GM23248 (cell line): ENCODE results near the gene LMF1. TPM values are rescaled to one million over a fixed set of nuclear protein-coding genes. Genes with fewer than 3 reads are reported as not detected.

Experiments
- DNase-seq: peaks from one replicate; pipeline ENCODE4 v3.0.0-alpha.2; 2015
- H2AFZ ChIP-seq: fragments of 200-600 bp; sonication (generic); 2 replicates; pipeline ENCODE4 v1.6.1; 2016; ENCODE audit warnings: antibody characterized with exemption
- H3F3A ChIP-seq: fragments of 200-600 bp; sonication (generic); 2 replicates; pipeline ENCODE4 v1.6.1; 2016; ENCODE audit warnings: mild to moderate bottlenecking, antibody characterized with exemption, mixed run types; ENCODE audit not compliant: insufficient read depth
- H3K27ac ChIP-seq: fragments of 200-600 bp; sonication (generic); 2 replicates; pipeline ENCODE4 v1.5.1; 2016; ENCODE audit warnings: mild to moderate bottlenecking
- H3K27me3 ChIP-seq: fragments of 200-600 bp; sonication (generic); replicated peaks from 2 replicates; pipeline ENCODE4 v1.6.1; 2016; ENCODE audit warnings: mild to moderate bottlenecking; ENCODE audit not compliant: insufficient read depth
- H3K36me3 ChIP-seq: fragments of 200-600 bp; sonication (generic); 2 replicates; pipeline ENCODE4 v1.6.1; 2016; ENCODE audit warnings: low read depth, mild to moderate bottlenecking
- H3K4me1 ChIP-seq: fragments of 200-600 bp; sonication (generic); 2 replicates; pipeline ENCODE4 v1.6.1; 2016; ENCODE audit warnings: mild to moderate bottlenecking; ENCODE audit not compliant: insufficient read depth
- H3K4me2 ChIP-seq: fragments of 200-600 bp; sonication (generic); one replicate; pipeline ENCODE4 v1.6.1; 2016; ENCODE audit warnings: mild to moderate bottlenecking; ENCODE audit not compliant: unreplicated experiment
- H3K4me3 ChIP-seq: fragments of 200-600 bp; sonication (generic); 2 replicates; pipeline ENCODE4 v1.5.1; 2016; ENCODE audit warnings: mild to moderate bottlenecking
- H3K79me2 ChIP-seq: fragments of 200-600 bp; sonication (generic); 2 replicates; pipeline ENCODE4 v1.6.1; 2016; ENCODE audit warnings: mild to moderate bottlenecking; ENCODE audit not compliant: insufficient read depth
- H3K9ac ChIP-seq: fragments of 200-600 bp; sonication (generic); 2 replicates; pipeline ENCODE4 v1.6.1; 2016; ENCODE audit warnings: mild to moderate bottlenecking
- H3K9me2 ChIP-seq: fragments of 200-600 bp; sonication (generic); 2 replicates; pipeline ENCODE4 v1.6.1; 2016; ENCODE audit warnings: mixed run types, mild to moderate bottlenecking, moderate library complexity; ENCODE audit not compliant: insufficient read depth
- H3K9me3 ChIP-seq: fragments of 200-600 bp; sonication (generic); one replicate; pipeline ENCODE4 v1.6.1; 2017; ENCODE audit warnings: low read depth
- H4K20me1 ChIP-seq: fragments of 200-600 bp; sonication (generic); 2 replicates; pipeline ENCODE4 v1.6.0; 2016; ENCODE audit not compliant: insufficient read depth
- EZH2 ChIP-seq: fragments of 200-600 bp; sonication (generic); IDR thresholded peaks from 2 replicates; pipeline ENCODE4 v1.6.1; 2018; ENCODE audit warnings: antibody characterized with exemption, mild to moderate bottlenecking; ENCODE audit not compliant: insufficient read depth, poor library complexity, severe bottlenecking
- EZH2phosphoT487 ChIP-seq: fragments of 200-600 bp; sonication (generic); IDR thresholded peaks from 2 replicates; pipeline ENCODE4 v1.6.1; 2018; ENCODE audit warnings: antibody characterized with exemption, moderate library complexity, mild to moderate bottlenecking, low read depth; ENCODE audit not compliant: insufficient read depth
- WGBS, 2 experiments: methylation state at CpG; one replicate each; pipeline ENCODE4 v1.1.6; 2015 to 2017; ENCODE audit warnings: low lambda C conversion rate in 2 of 2, low coverage in 1 of 2; ENCODE audit errors: missing lambda C conversion rate in 2 of 2; 5-methylcytosine and 5-hydroxymethylcytosine counted together
- in situ Hi-C: fragments of 300-500 bp; cut with MboI; formaldehyde crosslinking; loops from 2 replicates; pipeline ENCODE4 v1.15.0; 2020
- polyA plus RNA-seq: library from polyadenylated mRNA; unstranded; fragments of >200 nt; fragmentation: Nextera tagmentation; extraction: Ambion mirVana; gene quantifications from 2 replicates; pipeline ENCODE4 v1.2.1, GENCODE V29; 2016
- total RNA-seq: library from RNA; depleted of rRNA; stranded (reverse); fragments of >200 nt; shearing (Covaris generic); gene quantifications from 2 replicates; pipeline ENCODE4 v1.2.3, GENCODE V29; 2014

Gene LMF1
- total and polyA plus RNA-seq, 2 experiments from 2014 or later = 23.1 to 53.0 TPM

GRCh38 chr16:974001-974601 lies 3.3 kb upstream of the LMF1 start:
- no peaks in the 10 kb centered on the region for H3K9me3 ChIP-seq
- no peak overlapping the region for H3K9ac ChIP-seq
- H3K27ac ChIP-seq = no peak overlapping the region
- no peak overlapping the region for H2AFZ ChIP-seq
- H3K4me1 ChIP-seq = no peaks in the 10 kb centered on the region
- H4K20me1 ChIP-seq = no peaks in the 10 kb centered on the region
- no peak overlapping the region for H3K4me3 ChIP-seq
- in situ Hi-C loops = no loop called here
- H3F3A ChIP-seq = no peaks in the 10 kb centered on the region
- H3K4me2 ChIP-seq = no peak overlapping the region
- peaks cover 8% of the 10 kb centered on the region; the same call in 1 of the 2 replicates for H3K79me2 ChIP-seq
- H3K36me3 ChIP-seq = no peaks in the 10 kb centered on the region
- DNase-seq = no peak
- TF ChIP-seq EZH2phosphoT487 (no peak), EZH2 (no peak)
- H3K9me2 ChIP-seq = no peaks in the 10 kb centered on the region
- no peaks in the 10 kb centered on the region for H3K27me3 ChIP-seq
- 77 to 82% methylated on average over 18 to 21 of the region's 21 CpGs for WGBS, 2 experiments

- Histone ChIP-seq H3K36me3 (no peaks in the 10 kb centered on the region), H3K4me2 (no peak overlapping the region), H3F3A (no peaks in the 10 kb centered on the region), H3K4me3 (no peak overlapping the region), H2AFZ (no peak overlapping the region), H4K20me1 (no peaks in the 10 kb centered on the region), H3K27me3 (no peaks in the 10 kb centered on the region), H3K79me2 (peaks cover 8% of the 10 kb centered on the region; the same call in 1 of the 2 replicates), H3K4me1 (no peaks in the 10 kb centered on the region), H3K27ac (no peak overlapping the region), H3K9ac (no peak overlapping the region), H3K9me3 (no peaks in the 10 kb centered on the region), H3K9me2 (no peaks in the 10 kb centered on the region)
- in situ Hi-C loops = no loop called here
- DNase-seq = no peak
- TF ChIP-seq EZH2phosphoT487 (no peak), EZH2 (no peak)
- WGBS, 2 experiments = 74 to 77% methylated on average over 17 of the region's 17 CpGs
Measured at GRCh38 chr16:973366-973765, 2.6 kb upstream of the LMF1 start.

- no peak overlapping the region for H2AFZ ChIP-seq
- 85 to 86% methylated on average over 23 to 32 of the region's 32 CpGs for WGBS, 2 experiments
- DNase-seq = no peak
- no peak overlapping the region for H3K27ac ChIP-seq
- no peaks in the 10 kb centered on the region for H3K9me2 ChIP-seq
- H3K4me3 ChIP-seq = no peak overlapping the region
- H3K4me1 ChIP-seq = no peaks in the 10 kb centered on the region
- no peaks in the 10 kb centered on the region for H3K27me3 ChIP-seq
- no peak overlapping the region for H3K9ac ChIP-seq
- no peaks in the 10 kb centered on the region for H3F3A ChIP-seq
- TF ChIP-seq EZH2phosphoT487 (no peak), EZH2 (no peak)
- no peaks in the 10 kb centered on the region for H4K20me1 ChIP-seq
- H3K36me3 ChIP-seq = no peaks in the 10 kb centered on the region
- H3K4me2 ChIP-seq = no peak overlapping the region
- H3K9me3 ChIP-seq = no peaks in the 10 kb centered on the region
- peaks cover 8% of the 10 kb centered on the region; the same call in 1 of the 2 replicates for H3K79me2 ChIP-seq
- in situ Hi-C loops = no loop called here
Measured at GRCh38 chr16:972316-973002, 1.7 kb upstream of the LMF1 start.

- no peaks in the 10 kb centered on the region for H3K9me3 ChIP-seq
- no peak overlapping the region for H3K27ac ChIP-seq
- no peaks in the 10 kb centered on the region for H3K27me3 ChIP-seq
- no peak overlapping the region for H3K4me2 ChIP-seq
- H3K4me3 ChIP-seq = no peak overlapping the region
- H3K9ac ChIP-seq = no peak overlapping the region
- in situ Hi-C loops = no loop called here
- no peak for DNase-seq
- H3K4me1 ChIP-seq = no peaks in the 10 kb centered on the region
- no peaks in the 10 kb centered on the region for H3F3A ChIP-seq
- peaks cover 8% of the 10 kb centered on the region; the same call in 1 of the 2 replicates for H3K79me2 ChIP-seq
- no peaks in the 10 kb centered on the region for H3K9me2 ChIP-seq
- no peaks in the 10 kb centered on the region for H4K20me1 ChIP-seq
- 79 to 80% methylated on average over 8 of the region's 8 CpGs for WGBS, 2 experiments
- H3K36me3 ChIP-seq = no peaks in the 10 kb centered on the region
- TF ChIP-seq EZH2 = no peak
- TF ChIP-seq EZH2phosphoT487 = no peak
- no peak overlapping the region for H2AFZ ChIP-seq
Measured at GRCh38 chr16:971981-972315, 1.2 kb upstream of the LMF1 start.
